Measurements from ENCODE around the gene BRD7. TPM values are rescaled to one million over a fixed set of nuclear protein-coding genes. Genes with fewer than 3 reads are reported as not detected.

Gene BRD7
- polyA plus RNA-seq, 3 donors, result 11.4 to 33.0 (median 21.2) TPM

GRCh38 chr16:50288026-50288425 lies 80.8 kb downstream of the BRD7 start:
- peaks cover 62 to 79% of the 10 kb centered on the region in 2 donors for H3K36me3 ChIP-seq (replicated peaks in 1 of 2; ENCODE audit: control insufficient read depth in 1 of 2, insufficient read depth in 2 of 2, low read length in 2 of 2)
- intact Hi-C loops (cut with micrococcal nuclease), result no loop called here
- H3K4me3 ChIP-seq (replicated peaks in 1 of 3; ENCODE audit: low read depth in 2 of 3, low read length in 3 of 3), result no peak overlapping the region
- H3K9me3 ChIP-seq (replicated peaks in 1 of 2; ENCODE audit: control insufficient read depth in 1 of 2, insufficient read depth in 1 of 2, low read length in 2 of 2), result no peaks in the 10 kb centered on the region
- Mint-ChIP-seq H3K36me3 (peaks cover 55 to 88% of the 10 kb centered on the region in 2 donors), H3K27me3 (ENCODE audit: low read depth in 3 of 3) (no peaks in the 10 kb centered on the region), H3K27ac (peak overlapping the region in 4 of 7 donors; percentile 61 to 79 (median 70)), H3K9me3 (no peaks in the 10 kb centered on the region), H3K4me1 (peaks cover 34% of the 10 kb centered on the region), H3K4me3 (no peak overlapping the region)
- H3K27ac ChIP-seq (ENCODE audit: low read depth in 1 of 2, low read length in 2 of 2), result peak overlapping the region in 1 of 2 donors; percentile 66
- peaks cover 98% of the 10 kb centered on the region for H3K79me2 ChIP-seq (ENCODE audit: insufficient read depth, low read length)
- peaks cover 100% of the 10 kb centered on the region for H4K20me1 ChIP-seq (ENCODE audit: insufficient read depth, low read length)
- no peaks in the 10 kb centered on the region for H3K27me3 ChIP-seq (ENCODE audit: control insufficient read depth in 2 of 2, insufficient read depth in 2 of 2, low read length in 2 of 2)
- TF ChIP-seq, protein P1, sequence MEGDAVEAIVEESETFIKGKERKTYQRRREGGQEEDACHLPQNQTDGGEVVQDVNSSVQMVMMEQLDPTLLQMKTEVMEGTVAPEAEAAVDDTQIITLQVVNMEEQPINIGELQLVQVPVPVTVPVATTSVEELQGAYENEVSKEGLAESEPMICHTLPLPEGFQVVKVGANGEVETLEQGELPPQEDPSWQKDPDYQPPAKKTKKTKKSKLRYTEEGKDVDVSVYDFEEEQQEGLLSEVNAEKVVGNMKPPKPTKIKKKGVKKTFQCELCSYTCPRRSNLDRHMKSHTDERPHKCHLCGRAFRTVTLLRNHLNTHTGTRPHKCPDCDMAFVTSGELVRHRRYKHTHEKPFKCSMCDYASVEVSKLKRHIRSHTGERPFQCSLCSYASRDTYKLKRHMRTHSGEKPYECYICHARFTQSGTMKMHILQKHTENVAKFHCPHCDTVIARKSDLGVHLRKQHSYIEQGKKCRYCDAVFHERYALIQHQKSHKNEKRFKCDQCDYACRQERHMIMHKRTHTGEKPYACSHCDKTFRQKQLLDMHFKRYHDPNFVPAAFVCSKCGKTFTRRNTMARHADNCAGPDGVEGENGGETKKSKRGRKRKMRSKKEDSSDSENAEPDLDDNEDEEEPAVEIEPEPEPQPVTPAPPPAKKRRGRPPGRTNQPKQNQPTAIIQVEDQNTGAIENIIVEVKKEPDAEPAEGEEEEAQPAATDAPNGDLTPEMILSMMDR (IDR thresholded peaks at IDR 0.05), result no peak
- 66% methylated on average over 14 of the region's 17 CpGs for WGBS (ENCODE audit: insufficient coverage)
- H3K4me2 ChIP-seq (replicated peaks; ENCODE audit: extremely low read depth, low read length, poor library complexity, severe bottlenecking), result no peak overlapping the region
- DNase-seq, result no peak
- H3K9ac ChIP-seq (ENCODE audit: insufficient read depth, low read length, poor library complexity, severe bottlenecking), result no peak overlapping the region
- no peak overlapping the region for H2AFZ ChIP-seq (ENCODE audit: insufficient read depth, low read depth, low read length, poor library complexity, severe bottlenecking)
- peaks cover 32 to 34% of the 10 kb centered on the region in 2 donors for H3K4me1 ChIP-seq (ENCODE audit: control insufficient read depth in 1 of 2, insufficient read depth in 2 of 2, low read length in 2 of 2)

DNA sequence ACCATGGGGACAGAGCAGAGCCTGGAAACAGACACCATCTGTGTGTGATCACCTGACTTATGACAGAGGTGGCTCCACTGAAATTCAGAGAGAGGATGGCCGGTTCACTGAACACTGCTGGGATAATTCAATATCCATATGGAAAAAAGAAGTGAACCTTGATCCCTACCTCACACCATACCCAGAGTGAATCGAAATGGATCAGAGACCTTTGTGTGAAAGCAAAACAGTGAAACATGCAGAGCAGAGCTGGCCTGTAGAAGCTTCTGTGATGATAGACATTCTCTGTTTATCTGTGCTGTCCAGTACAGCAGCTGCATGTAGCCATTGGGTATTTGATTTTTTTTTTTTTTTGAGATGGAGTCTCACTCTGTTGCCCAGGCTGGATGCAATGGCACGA lies 82.1 kb downstream of the BRD7 start:
- Mint-ChIP-seq H3K4me3 (no peak overlapping the region), H3K27ac (peak overlapping the region in 4 of 7 donors; percentile 33 to 84 (median 62)), H3K27me3 (ENCODE audit: low read depth in 3 of 3) (no peaks in the 10 kb centered on the region), H3K9me3 (no peaks in the 10 kb centered on the region), H3K4me1 (peaks cover 45% of the 10 kb centered on the region), H3K36me3 (peaks cover 43 to 79% of the 10 kb centered on the region in 2 donors)
- 100% methylated on average over 1 of the region's 3 CpGs for WGBS (ENCODE audit: insufficient coverage)
- no peak for DNase-seq
- H4K20me1 ChIP-seq (ENCODE audit: insufficient read depth, low read length), result peaks cover 96% of the 10 kb centered on the region
- H3K9ac ChIP-seq (ENCODE audit: insufficient read depth, low read length, poor library complexity, severe bottlenecking), result no peak overlapping the region
- peak overlapping the region in 1 of 2 donors; percentile 97 for H3K27ac ChIP-seq (ENCODE audit: low read depth in 1 of 2, low read length in 2 of 2)
- TF ChIP-seq, protein P1 (IDR thresholded peaks at IDR 0.05), result no peak
- no peak overlapping the region for H3K4me3 ChIP-seq (replicated peaks in 1 of 3; ENCODE audit: low read depth in 2 of 3, low read length in 3 of 3)
- H3K36me3 ChIP-seq (replicated peaks in 1 of 2; ENCODE audit: control insufficient read depth in 1 of 2, insufficient read depth in 2 of 2, low read length in 2 of 2), result peaks cover 49 to 65% of the 10 kb centered on the region in 2 donors
- peaks cover 97% of the 10 kb centered on the region for H3K79me2 ChIP-seq (ENCODE audit: insufficient read depth, low read length)
- intact Hi-C loops (cut with micrococcal nuclease), result no loop called here
- peaks cover 45 to 47% of the 10 kb centered on the region in 2 donors for H3K4me1 ChIP-seq (ENCODE audit: control insufficient read depth in 1 of 2, insufficient read depth in 2 of 2, low read length in 2 of 2)
- no peaks in the 10 kb centered on the region for H3K9me3 ChIP-seq (replicated peaks in 1 of 2; ENCODE audit: control insufficient read depth in 1 of 2, insufficient read depth in 1 of 2, low read length in 2 of 2)
- H2AFZ ChIP-seq (ENCODE audit: insufficient read depth, low read depth, low read length, poor library complexity, severe bottlenecking), result no peak overlapping the region
- no peak overlapping the region for H3K4me2 ChIP-seq (replicated peaks; ENCODE audit: extremely low read depth, low read length, poor library complexity, severe bottlenecking)
- no peaks in the 10 kb centered on the region for H3K27me3 ChIP-seq (ENCODE audit: control insufficient read depth in 2 of 2, insufficient read depth in 2 of 2, low read length in 2 of 2)
